Left cardiac atrium (tissue), 4 donors: ENCODE results near the gene OSBPL6. TPM values are rescaled to one million over a fixed set of nuclear protein-coding genes. Genes with fewer than 3 reads are reported as not detected.

Experiments used
- ATAC-seq, 2 donors: fragments of 200-7000 bp; cut with Tn5 transposase; one replicate each; pipeline ENCODE4 v1.9.1; 2020; ENCODE audit warnings: mild to moderate bottlenecking in 2 of 2, moderate library complexity in 2 of 2
- DNase-seq: peaks from one replicate; pipeline ENCODE4 v3.0.0-alpha.2; 2020
- intact Hi-C, 2 donors: fragments of 100-400 bp; cut with DNase I; formaldehyde crosslinking; loops; one replicate each; pipeline versions ENCODE4 v1.14.1 to v1.15.1; 2022 to 2023
- total RNA-seq, 2 donors: library from RNA; stranded (reverse); fragmentation: NEBNext Ultra II Directional; extraction: Animal tissue kit (Norgen Biotek cat#: 25700); gene quantifications; one replicate each; pipeline ENCODE4 v1.2.1, GENCODE V29; 2021
- donor health status: DM: no; HTN: yes; CAD: no.
- donor health status: DM: no; HTN: yes; CAD: no; lungs with severe emphysema.
- donor health status: DM: yes; HTN: yes; CAD: no.
- donor health status: Dilated cardiomyopathy.

The OSBPL6 gene
- total RNA-seq, 2 donors from 2014 or later: 7.0 to 12.2 TPM

GRCh38 chr2:178263159-178263860 is 69.0 kb downstream of the OSBPL6 start:
- intact Hi-C loops: no loop called here

GRCh38 chr2:178264211-178264610 is 69.9 kb downstream of the OSBPL6 start:
- no peak for ATAC-seq
- intact Hi-C loops: no loop called here

More at GRCh38 chr2:178263159-178263860, 69.0 kb downstream of the OSBPL6 start:
- no peak for ATAC-seq
- DNase-seq: no peak

GRCh38 chr2:178265851-178266250 is 71.5 kb downstream of the OSBPL6 start:
- DNase-seq (no peak), ATAC-seq (no peak)
- intact Hi-C loops: no loop called here

More at GRCh38 chr2:178264211-178264610, 69.9 kb downstream of the OSBPL6 start:
- DNase-seq: no peak

- no peak for DNase-seq
- intact Hi-C loops: no loop called here
- no peak for ATAC-seq
These were observed 72.1 kb downstream of the OSBPL6 start for GRCh38 chr2:178266445-178266844.

GRCh38 chr2:178267660-178268059 is 73.3 kb downstream of the OSBPL6 start:
- DNase-seq (no peak), ATAC-seq (no peak)
- intact Hi-C loops: no loop called here

- no peak for ATAC-seq
- intact Hi-C loops: no loop called here
- DNase-seq: no peak
These were observed 74.1 kb downstream of the OSBPL6 start for GRCh38 chr2:178268435-178268834.

GRCh38 chr2:178269438-178270224 is 75.3 kb downstream of the OSBPL6 start:
- DNase-seq: no peak
- no peak for ATAC-seq
- intact Hi-C loops: loop anchor here (5.0 to 10.0 kb wide), 2 partner anchors 72 to 75 kb away; partner anchors contain the start of gene OSBPL6 (in 1 of the 2)

- DNase-seq (no peak), ATAC-seq (no peak)
- intact Hi-C loops: loop anchor here (5.0 to 10.0 kb wide), 2 partner anchors 73 to 76 kb away; partner anchors contain the start of gene OSBPL6 (in 1 of the 2)
These were observed 76.0 kb downstream of the OSBPL6 start for GRCh38 chr2:178270338-178270737.

GRCh38 chr2:178271094-178271493 is 76.8 kb downstream of the OSBPL6 start:
- ATAC-seq (no peak), DNase-seq (no peak)
- intact Hi-C loops: loop anchor here (5.0 to 10.0 kb wide), 2 partner anchors 74 to 76 kb away; partner anchors contain the start of gene OSBPL6 (in 1 of the 2)

GRCh38 chr2:178271629-178272333 is 77.5 kb downstream of the OSBPL6 start:
- ATAC-seq: peak; percentile 96
- intact Hi-C loops: loop anchor here (5.0 to 10.0 kb wide), 2 partner anchors 74 to 77 kb away; partner anchors contain the start of gene OSBPL6 (in 1 of the 2)
- DNase-seq: peak; percentile 89

- intact Hi-C loops: loop anchor here (5.0 to 10.0 kb wide), 2 partner anchors 77 to 79 kb away; partner anchors contain the start of gene OSBPL6 (in 1 of the 2)
- ATAC-seq: no peak
These were observed 79.6 kb downstream of the OSBPL6 start for GRCh38 chr2:178273787-178274360.

GRCh38 chr2:178275600-178275999 is 81.3 kb downstream of the OSBPL6 start:
- ATAC-seq (no peak), DNase-seq (no peak)
- intact Hi-C loops: loop anchor here (5.0 to 10.0 kb wide), 2 partner anchors 81 to 143 kb away; partner anchors contain the start of gene OSBPL6 (in 1 of the 2)

More at GRCh38 chr2:178273787-178274360, 79.6 kb downstream of the OSBPL6 start:
- DNase-seq: no peak

GRCh38 chr2:178277741-178278197 is 83.5 kb downstream of the OSBPL6 start:
- ATAC-seq (no peak), DNase-seq (no peak)
- intact Hi-C loops: loop anchor here (5.0 to 10.0 kb wide), 2 partner anchors 83 to 145 kb away; partner anchors contain the start of gene OSBPL6 (in 1 of the 2)

GRCh38 chr2:178279142-178279541 is 84.8 kb downstream of the OSBPL6 start:
- intact Hi-C loops: loop anchor here (5.0 to 10.0 kb wide), 2 partner anchors 84 to 147 kb away; partner anchors contain the start of gene OSBPL6 (in 1 of the 2)
- ATAC-seq (peak in 1 of 2 donors; percentile 58), DNase-seq (no peak)

- no peak for ATAC-seq
- no peak for DNase-seq
- intact Hi-C loops: loop anchor here (5.0 to 10.0 kb wide), 3 partner anchors 85 to 147 kb away; partner anchors contain the start of gene OSBPL6 (in 1 of the 2)
These were observed 85.3 kb downstream of the OSBPL6 start for GRCh38 chr2:178279636-178280035.

- ATAC-seq (peak; percentile 22 to 45), DNase-seq (no peak)
- intact Hi-C loops: loop anchor here in 1 of 2 donors (10.0 kb wide), 1 partner anchor 146 kb away; no protein-coding TSS in a partner anchor
These were observed 86.0 kb downstream of the OSBPL6 start for GRCh38 chr2:178280244-178280852.

GRCh38 chr2:178282075-178282815 is 87.9 kb downstream of the OSBPL6 start:
- ATAC-seq (peak in 1 of 2 donors; percentile 88), DNase-seq (no peak)
- intact Hi-C loops: loop anchor here in 1 of 2 donors (10.0 kb wide), 1 partner anchor 147 kb away; no protein-coding TSS in a partner anchor
